ENCODE measurements around the gene RUNDC3A. TPM values are rescaled to one million over a fixed set of nuclear protein-coding genes. Genes with fewer than 3 reads are reported as not detected.
A peak's percentile ranks its signal among the peaks of the same experiment; 100 is the strongest.

RUNDC3A gene
- total RNA-seq, 2 donors from 2014 or later, result 1.7 to 4.5 TPM

DNA sequence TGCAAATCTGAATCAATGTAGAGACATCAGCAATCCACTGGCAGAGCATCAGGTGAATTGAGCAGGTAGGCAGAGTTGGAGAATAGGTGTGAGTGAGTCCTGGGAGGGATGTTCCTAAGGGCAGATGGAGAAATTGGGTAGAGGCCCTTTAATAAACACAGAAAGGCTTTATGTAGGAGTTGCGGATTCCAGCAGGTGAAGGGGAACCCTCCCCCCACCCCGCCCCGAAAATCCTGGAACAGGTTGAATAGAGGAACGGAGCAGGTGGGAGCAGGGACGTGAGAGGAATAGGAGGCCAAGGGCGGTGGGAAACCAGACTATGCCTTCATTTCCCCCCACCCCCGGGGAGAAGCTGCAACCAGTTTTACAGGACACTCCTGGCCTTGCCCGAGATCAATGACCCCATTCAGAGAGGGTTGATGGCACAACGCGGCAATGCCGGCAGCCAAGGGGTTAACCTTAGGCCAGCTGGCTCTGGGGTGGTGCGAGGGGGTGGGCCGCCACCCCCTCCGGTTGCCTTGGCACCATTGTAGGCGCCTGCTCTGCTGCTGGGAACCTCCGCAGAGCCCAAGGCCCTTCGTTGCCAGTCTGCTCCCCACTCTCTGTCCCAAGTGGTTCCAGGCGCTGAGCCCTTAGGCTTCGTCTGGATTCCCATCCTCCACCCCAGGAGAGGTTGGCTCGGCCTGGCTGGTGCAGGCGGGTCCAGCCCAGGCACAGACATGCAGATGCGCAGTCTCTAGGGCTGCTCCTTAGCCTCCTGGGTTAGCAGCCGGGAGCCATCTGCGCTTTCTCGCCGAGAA lies 814 bp upstream of the RUNDC3A start:
- no peak for TF ChIP-seq CTCF (IDR thresholded peaks at IDR 0.05)
- H3K4me1 ChIP-seq, result peaks cover 0 to 20% of the 10 kb centered on the region in 2 donors
- DNase-seq (ENCODE audit: low spot score), result no peak
- H3K4me3 ChIP-seq, result peak overlapping the region; percentile 45 to 55
- no peaks in the 10 kb centered on the region for H3K36me3 ChIP-seq
- peak overlapping the region; percentile 69 to 70 for H3K27ac ChIP-seq
- H3K9me3 ChIP-seq, result no peaks in the 10 kb centered on the region
- H3K27me3 ChIP-seq, result no peaks in the 10 kb centered on the region

- no peak for DNase-seq (ENCODE audit: low spot score)
Observed at GRCh38 chr17:44308865-44309264, 464 bp downstream of the RUNDC3A start.

GRCh38 chr17:44309472-44309871 lies 1.1 kb downstream of the RUNDC3A start:
- peaks cover 0 to 3% of the 10 kb centered on the region in 2 donors for H3K27me3 ChIP-seq
- H3K36me3 ChIP-seq, result no peaks in the 10 kb centered on the region
- H3K4me1 ChIP-seq, result peaks cover 0 to 20% of the 10 kb centered on the region in 2 donors
- H3K9me3 ChIP-seq, result no peaks in the 10 kb centered on the region
- DNase-seq (ENCODE audit: low spot score), result no peak
- H3K4me3 ChIP-seq, result no peak overlapping the region
- no peak for TF ChIP-seq CTCF (IDR thresholded peaks at IDR 0.05)
- no peak overlapping the region for H3K27ac ChIP-seq

More at GRCh38 chr17:44308865-44309264, 464 bp downstream of the RUNDC3A start:
- peak overlapping the region; percentile 20 to 55 for H3K4me3 ChIP-seq
- H3K4me1 ChIP-seq, result peaks cover 0 to 20% of the 10 kb centered on the region in 2 donors
- H3K36me3 ChIP-seq, result no peaks in the 10 kb centered on the region
- no peak for TF ChIP-seq CTCF (IDR thresholded peaks at IDR 0.05)
- no peaks in the 10 kb centered on the region for H3K27me3 ChIP-seq
- H3K9me3 ChIP-seq, result no peaks in the 10 kb centered on the region
- no peak overlapping the region for H3K27ac ChIP-seq

- no peak for TF ChIP-seq CTCF (IDR thresholded peaks at IDR 0.05)
- Histone ChIP-seq H3K4me3 (no peak overlapping the region), H3K36me3 (no peaks in the 10 kb centered on the region), H3K9me3 (no peaks in the 10 kb centered on the region), H3K27me3 (peaks cover 0 to 8% of the 10 kb centered on the region in 2 donors), H3K4me1 (peaks cover 0 to 27% of the 10 kb centered on the region in 2 donors), H3K27ac (no peak overlapping the region)
- no peak for DNase-seq (ENCODE audit: low spot score)
Observed at GRCh38 chr17:44310188-44310587, 1.8 kb downstream of the RUNDC3A start.

DNA sequence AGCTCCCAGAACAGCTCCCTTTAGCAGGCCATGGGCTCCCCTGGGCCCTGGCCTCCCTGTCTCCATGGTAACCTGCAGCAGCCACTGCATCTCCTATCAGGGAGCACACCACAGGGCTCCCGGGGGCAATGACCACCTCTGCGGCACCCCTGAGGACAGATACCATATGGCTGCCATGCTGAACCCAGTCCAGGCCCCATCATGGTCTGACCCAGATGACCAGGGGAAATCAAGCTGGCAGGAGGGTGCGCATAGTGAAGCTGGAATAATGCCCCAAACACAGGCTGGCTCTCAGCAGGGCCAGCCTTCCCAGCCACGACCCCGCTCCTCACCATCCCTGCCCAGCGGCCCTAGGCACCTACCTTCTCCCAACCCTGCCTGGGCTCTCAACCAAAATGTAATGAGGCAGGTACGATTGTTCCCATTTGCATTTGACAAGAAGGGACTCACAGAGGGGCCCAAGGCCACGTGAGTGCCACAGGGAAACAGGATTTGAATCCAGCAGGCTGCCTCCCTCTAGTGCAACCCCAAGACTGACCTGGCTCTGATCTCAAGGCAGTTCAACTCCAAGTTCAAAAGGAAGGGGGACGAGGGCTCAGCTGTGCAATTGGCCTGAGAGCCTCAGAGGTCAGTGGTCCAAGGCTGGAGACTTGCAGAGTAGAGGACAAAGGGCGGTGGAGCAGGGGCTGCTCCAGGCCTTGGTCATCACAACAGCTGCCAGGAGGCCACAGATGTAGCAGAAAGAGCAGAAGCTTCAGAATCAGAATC lies 2.4 kb downstream of the RUNDC3A start:
- H3K27ac ChIP-seq, result no peak overlapping the region
- H3K27me3 ChIP-seq, result peaks cover 5 to 12% of the 10 kb centered on the region in 2 donors
- TF ChIP-seq CTCF (IDR thresholded peaks at IDR 0.05), result no peak

More for the DNA sequence above, 2.4 kb downstream of the RUNDC3A start:
- Histone ChIP-seq H3K4me3 (no peak overlapping the region), H3K4me1 (peaks cover 0 to 32% of the 10 kb centered on the region in 2 donors), H3K36me3 (no peaks in the 10 kb centered on the region), H3K9me3 (no peaks in the 10 kb centered on the region)
- DNase-seq (ENCODE audit: low spot score), result no peak
